ENCODE measurements around the gene FGFR2. TPM values are rescaled to one million over a fixed set of nuclear protein-coding genes. Genes with fewer than 3 reads are reported as not detected.

The FGFR2 gene
- total RNA-seq, 2 experiments from 2014 or later = 0.14 to 0.22 TPM

- H3K4me1 Mint-ChIP-seq (ENCODE audit: low read depth) = no peaks in the 10 kb centered on the region
- peaks cover 2% of the 10 kb centered on the region for H3K9me3 Mint-ChIP-seq
- POLR2A ChIA-PET = no interaction called here
- no peak overlapping the region for H3K27ac Mint-ChIP-seq
- Histone ChIP-seq H3K4me3 (ENCODE audit: low read length) (no peak overlapping the region), H3K4me1 (ENCODE audit: insufficient read depth, low read length) (no peaks in the 10 kb centered on the region), H3K27ac (ENCODE audit: low read depth in 1 of 2, low read length in 2 of 2) (no peak overlapping the region), H3K9me3 (ENCODE audit: control insufficient read depth in 1 of 2, insufficient read depth in 1 of 2, low read length in 2 of 2) (no peaks in the 10 kb centered on the region), H3K27me3 (ENCODE audit: control insufficient read depth in 1 of 2, insufficient read depth in 2 of 2, low read length in 2 of 2) (no peaks in the 10 kb centered on the region), H3K36me3 (ENCODE audit: insufficient read depth, low read length) (no peaks in the 10 kb centered on the region)
- ATAC-seq (ENCODE audit: poor library complexity) (no peak), DNase-seq (no peak)
- intact Hi-C loops (cut with DNase I, micrococcal nuclease) = no loop called here
- no peak overlapping the region for H3K4me3 Mint-ChIP-seq
- no peaks in the 10 kb centered on the region for H3K36me3 Mint-ChIP-seq (ENCODE audit: low read depth)
- no peak for TF ChIP-seq CTCF (IDR thresholded peaks at IDR 0.05)
- CTCF ChIA-PET = no interaction called here
- no peaks in the 10 kb centered on the region for H3K27me3 Mint-ChIP-seq
These were observed 145.1 kb downstream of the FGFR2 start for GRCh38 chr10:121453160-121453559.

GRCh38 chr10:121452581-121452980 lies 145.7 kb downstream of the FGFR2 start:
- no peaks in the 10 kb centered on the region for H3K36me3 ChIP-seq (ENCODE audit: insufficient read depth, low read length)
- Mint-ChIP-seq H3K36me3 (ENCODE audit: low read depth) (no peaks in the 10 kb centered on the region), H3K27ac (no peak overlapping the region), H3K4me1 (ENCODE audit: low read depth) (no peaks in the 10 kb centered on the region), H3K4me3 (no peak overlapping the region), H3K9me3 (peaks cover 2% of the 10 kb centered on the region), H3K27me3 (no peaks in the 10 kb centered on the region)
- TF ChIP-seq CTCF (IDR thresholded peaks at IDR 0.05) = no peak
- H3K4me3 ChIP-seq (ENCODE audit: low read length) = no peak overlapping the region
- H3K27me3 ChIP-seq (ENCODE audit: control insufficient read depth in 1 of 2, insufficient read depth in 2 of 2, low read length in 2 of 2) = no peaks in the 10 kb centered on the region
- no peak overlapping the region for H3K27ac ChIP-seq (ENCODE audit: low read depth in 1 of 2, low read length in 2 of 2)
- intact Hi-C loops (cut with DNase I, micrococcal nuclease) = no loop called here
- ChIA-PET CTCF (no interaction called here), POLR2A (no interaction called here)
- no peaks in the 10 kb centered on the region for H3K4me1 ChIP-seq (ENCODE audit: insufficient read depth, low read length)
- no peaks in the 10 kb centered on the region for H3K9me3 ChIP-seq (ENCODE audit: control insufficient read depth in 1 of 2, insufficient read depth in 1 of 2, low read length in 2 of 2)
- no peak for DNase-seq
- no peak for ATAC-seq (ENCODE audit: poor library complexity)

- Histone ChIP-seq H3K9me3 (ENCODE audit: control insufficient read depth in 1 of 2, insufficient read depth in 1 of 2, low read length in 2 of 2) (no peaks in the 10 kb centered on the region), H3K36me3 (ENCODE audit: insufficient read depth, low read length) (no peaks in the 10 kb centered on the region), H3K27me3 (ENCODE audit: control insufficient read depth in 1 of 2, insufficient read depth in 2 of 2, low read length in 2 of 2) (no peaks in the 10 kb centered on the region), H3K4me1 (ENCODE audit: insufficient read depth, low read length) (no peaks in the 10 kb centered on the region), H3K4me3 (ENCODE audit: low read length) (no peak overlapping the region), H3K27ac (ENCODE audit: low read depth in 1 of 2, low read length in 2 of 2) (no peak overlapping the region)
- intact Hi-C loops (cut with DNase I, micrococcal nuclease) = no loop called here
- ChIA-PET POLR2A (no interaction called here), CTCF (no interaction called here)
- ATAC-seq (ENCODE audit: poor library complexity) (no peak), DNase-seq (no peak)
- Mint-ChIP-seq H3K4me1 (ENCODE audit: low read depth) (no peaks in the 10 kb centered on the region), H3K9me3 (peaks cover 2% of the 10 kb centered on the region), H3K27me3 (no peaks in the 10 kb centered on the region), H3K27ac (no peak overlapping the region), H3K4me3 (no peak overlapping the region), H3K36me3 (ENCODE audit: low read depth) (no peaks in the 10 kb centered on the region)
- TF ChIP-seq CTCF (IDR thresholded peaks at IDR 0.05) = no peak
These were observed 148.0 kb downstream of the FGFR2 start for GRCh38 chr10:121450247-121450646.

All from CD4-positive, alpha-beta T cell (primary cell).